GM12865 (cell line): ENCODE results near the gene DUSP1.

ENCODE experiments used
- DNase-seq: peaks from one replicate; pipeline ENCODE4 v3.0.0; 2010; ENCODE audit warnings: low read depth
- H3K4me3 ChIP-seq: 2 replicates; pipeline ENCODE4 v1.5.1; 2011; ENCODE audit warnings: mild to moderate bottlenecking, low read depth, low read length, control low read depth
- CTCF ChIP-seq: IDR thresholded peaks from 2 replicates; pipeline ENCODE4 v1.5.1; 2011; ENCODE audit warnings: low read length, control low read depth, low read depth, inconsistent platforms; ENCODE audit not compliant: insufficient read depth; ENCODE audit errors: missing control alignments

DUSP1 gene

GRCh38 chr5:172776235-172776594 is 5.2 kb upstream of the DUSP1 start:
- TF ChIP-seq CTCF = no peak
- DNase-seq = no peak
- H3K4me3 ChIP-seq = no peak overlapping the region

- H3K4me3 ChIP-seq = no peak overlapping the region
- DNase-seq = no peak
- TF ChIP-seq CTCF = no peak
Observed at GRCh38 chr5:172775326-172776234, 4.6 kb upstream of the DUSP1 start.

GRCh38 chr5:172774561-172775315 is 3.7 kb upstream of the DUSP1 start:
- no peak for DNase-seq
- TF ChIP-seq CTCF = no peak
- no peak overlapping the region for H3K4me3 ChIP-seq

GRCh38 chr5:172773481-172774469 is 2.8 kb upstream of the DUSP1 start:
- TF ChIP-seq CTCF = no peak
- no peak overlapping the region for H3K4me3 ChIP-seq
- DNase-seq = peak; percentile 37

GRCh38 chr5:172772112-172772906 is 1.3 kb upstream of the DUSP1 start:
- peak; percentile 80 for DNase-seq
- H3K4me3 ChIP-seq = peak overlapping the region; percentile 89
- peak; percentile 91 for TF ChIP-seq CTCF
